GM19468 (cell line): ENCODE results near the gene AUP1.

Source experiments
- ATAC-seq: cut with Tn5 transposase; IDR thresholded peaks from one replicate; pipeline ENCODE4 v1.9.1; 2021; ENCODE audit warnings: mild to moderate bottlenecking, moderate library complexity, moderate number of reproducible peaks; ENCODE audit not compliant: unreplicated experiment; ENCODE audit errors: extremely low read depth

The AUP1 gene

GRCh38 chr2:74515981-74516633 is 13.4 kb downstream of the AUP1 start:
- no peak for ATAC-seq

DNA sequence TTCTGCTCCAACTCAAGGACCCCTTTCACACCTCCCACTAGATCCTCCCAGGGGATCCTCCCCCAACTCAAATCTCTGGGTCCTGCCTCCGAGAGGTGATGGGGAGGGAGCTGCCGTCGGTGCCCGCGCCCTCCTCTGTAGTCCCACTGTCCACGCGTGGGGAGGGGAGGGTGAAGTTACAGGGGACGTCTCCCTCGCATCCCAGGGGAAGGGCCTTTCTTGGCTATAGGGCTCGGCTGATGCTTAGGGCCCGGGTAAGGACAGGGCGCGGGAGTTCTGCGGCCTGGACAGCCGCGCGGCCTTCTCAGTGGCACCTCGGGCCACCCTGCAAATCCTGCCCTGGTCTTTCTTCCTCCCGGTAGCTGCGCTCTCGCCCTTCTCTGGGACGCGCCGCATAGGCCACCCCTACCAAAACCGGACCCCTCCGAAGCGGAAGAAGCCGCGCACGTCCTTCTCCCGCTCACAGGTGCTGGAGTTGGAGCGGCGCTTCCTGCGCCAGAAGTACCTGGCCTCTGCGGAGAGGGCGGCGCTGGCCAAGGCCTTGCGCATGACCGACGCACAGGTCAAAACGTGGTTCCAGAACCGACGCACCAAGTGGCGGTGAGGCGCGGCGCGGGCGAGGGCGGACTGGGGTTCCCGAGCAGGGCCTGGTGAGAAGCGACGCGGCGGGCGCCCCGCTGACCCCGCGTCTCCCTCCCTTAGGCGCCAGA is 14.1 kb downstream of the AUP1 start:
- ATAC-seq = no peak

DNA sequence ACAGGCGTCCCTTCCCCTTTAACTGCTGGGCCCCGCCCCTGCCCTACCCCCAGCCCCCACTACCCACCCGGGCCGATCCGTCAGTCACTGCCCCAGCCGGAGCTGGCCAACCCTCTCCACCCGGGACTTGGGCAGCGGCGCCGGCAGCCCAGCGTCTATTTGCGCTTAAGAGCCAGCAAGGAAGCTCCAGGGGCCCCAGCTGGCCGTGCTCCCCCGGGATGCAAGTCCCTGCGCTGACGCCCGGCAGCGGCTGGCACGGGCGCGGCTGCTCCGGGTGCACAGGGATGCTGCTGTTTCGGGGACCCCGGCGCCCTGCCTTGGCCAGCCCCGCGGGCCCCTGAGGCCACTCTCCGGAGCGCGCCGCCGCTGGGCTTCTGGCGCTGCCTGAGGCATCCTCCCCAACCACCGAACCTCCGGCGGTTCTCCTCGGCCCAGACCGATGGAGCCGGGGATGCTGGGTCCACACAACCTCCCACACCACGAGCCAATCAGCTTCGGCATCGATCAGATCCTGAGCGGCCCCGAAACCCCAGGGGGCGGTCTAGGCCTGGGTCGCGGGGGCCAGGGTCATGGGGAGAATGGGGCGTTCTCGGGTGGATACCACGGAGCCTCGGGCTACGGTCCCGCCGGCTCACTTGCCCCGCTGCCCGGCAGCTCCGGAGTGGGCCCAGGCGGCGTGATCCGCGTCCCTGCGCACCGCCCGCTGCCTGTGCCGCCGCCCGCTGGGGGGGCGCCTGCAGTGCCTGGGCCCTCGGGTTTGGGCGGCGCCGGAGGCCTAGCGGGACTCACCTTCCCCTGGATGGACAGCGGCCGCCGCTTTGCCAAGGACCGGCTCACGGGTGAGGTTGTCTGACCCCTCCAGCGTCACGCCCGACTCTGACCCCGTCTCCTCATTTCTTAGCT is 14.9 kb downstream of the AUP1 start, which contains the start of gene TLX2:
TSS of gene TLX2 (plus strand) at position 83 of the 903 bp plus-strand sequence. CDS start at position 440, 357 bp downstream.
- no peak for ATAC-seq

- ATAC-seq = no peak
Observed at GRCh38 chr2:74513605-74514367, 15.7 kb downstream of the AUP1 start.

DNA sequence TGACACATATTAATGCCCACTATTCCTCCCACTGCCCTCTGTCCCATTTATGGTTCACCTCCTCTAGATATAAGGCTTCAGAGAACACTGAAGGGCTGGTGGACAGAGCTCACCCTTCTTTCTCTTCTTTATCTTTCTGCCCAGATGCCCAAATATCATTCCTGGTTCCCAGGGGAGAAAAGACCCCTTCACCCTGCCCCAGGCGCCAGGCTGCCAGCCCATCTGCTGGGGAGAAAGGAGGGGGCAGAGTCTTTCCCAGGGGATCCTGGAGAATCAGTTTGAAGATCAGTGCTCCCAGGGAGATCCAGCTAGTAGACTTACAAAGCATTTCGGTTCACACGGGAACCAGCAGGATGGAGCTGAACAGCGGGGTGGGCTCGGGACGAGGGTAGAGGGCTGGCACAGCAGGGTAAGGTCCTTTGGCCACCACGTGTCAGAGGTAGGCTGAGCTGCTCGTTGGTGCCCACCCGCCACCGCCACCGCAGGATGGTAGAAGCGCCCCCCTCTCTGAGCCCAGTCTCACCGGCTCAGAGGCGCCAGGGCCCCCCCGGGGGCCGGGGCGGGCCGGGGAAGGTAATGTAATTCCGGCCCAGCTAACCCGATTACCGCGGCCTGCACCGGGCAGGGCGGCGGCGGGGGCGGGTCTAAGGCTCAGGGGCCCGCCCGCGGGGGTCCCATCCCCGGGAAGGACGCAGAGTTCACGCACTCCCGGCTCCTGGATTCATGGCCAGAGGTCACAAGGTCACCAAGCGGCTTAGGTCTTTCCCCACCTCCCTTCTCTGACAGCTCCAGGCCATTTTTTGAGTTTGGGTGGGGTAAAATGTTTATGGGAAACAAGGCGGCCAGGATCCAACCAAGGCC is 16.5 kb downstream of the AUP1 start:
- ATAC-seq = no peak

DNA sequence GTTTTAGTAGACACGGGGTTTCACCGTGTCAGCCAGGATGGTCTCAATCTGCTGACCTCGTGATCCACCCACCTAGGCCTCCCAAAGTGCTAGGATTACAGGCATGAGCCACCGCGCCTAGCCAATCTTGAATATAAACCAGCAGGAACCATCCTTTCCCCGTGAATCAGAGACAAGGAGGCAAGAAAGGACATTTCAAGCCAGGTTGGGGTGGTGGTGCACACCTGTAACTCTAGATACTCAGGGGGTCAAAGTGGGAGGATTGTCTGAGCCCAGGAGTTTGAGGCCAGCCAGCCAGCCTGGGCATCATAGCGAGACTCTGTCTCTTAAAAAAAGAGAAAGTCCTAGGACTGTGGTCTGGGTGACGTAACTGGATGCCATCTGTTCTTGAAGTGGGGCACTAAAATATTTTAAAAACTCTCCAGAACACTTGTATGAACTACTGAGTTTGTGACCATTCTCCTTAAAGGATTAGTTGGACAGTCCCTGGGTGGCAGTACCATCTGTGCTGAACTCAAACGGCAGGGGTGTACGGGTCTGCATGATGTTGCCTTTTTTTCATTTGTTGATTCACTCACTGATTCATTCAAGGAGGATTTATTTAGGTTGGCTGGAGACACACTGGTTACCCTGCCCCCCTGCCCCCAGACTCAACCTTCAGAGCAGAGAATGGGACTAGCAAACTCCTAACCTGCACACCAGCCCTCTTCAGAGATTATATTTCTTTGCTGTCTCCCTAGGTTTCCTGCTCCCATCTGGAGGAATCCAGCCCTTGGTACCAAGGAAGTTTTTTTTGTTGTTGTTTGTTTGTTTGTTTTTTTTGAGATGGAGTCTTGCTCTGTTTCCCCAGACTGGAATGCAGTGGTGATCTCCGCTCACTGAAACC is 18.2 kb downstream of the AUP1 start:
- no peak for ATAC-seq

DNA sequence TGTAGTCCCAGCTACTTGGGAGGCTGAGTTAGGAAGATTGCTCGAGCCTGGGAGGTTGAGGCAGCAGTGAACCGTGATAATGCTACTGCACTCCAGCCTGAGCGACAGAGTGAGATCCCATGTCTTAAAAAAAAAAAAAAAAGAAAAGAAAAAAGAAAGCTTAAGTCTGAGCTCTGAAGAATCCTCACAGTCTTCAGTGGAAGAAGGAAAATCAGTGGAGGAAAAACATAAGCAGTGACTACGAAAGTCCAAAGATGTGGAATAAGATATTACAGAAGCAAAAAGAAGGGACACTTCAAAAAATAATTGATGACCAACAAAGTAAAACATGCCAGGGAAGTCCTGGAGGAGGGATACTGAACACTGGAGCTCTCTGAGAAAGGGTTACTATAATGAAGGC is 19.2 kb downstream of the AUP1 start:
- no peak for ATAC-seq

GRCh38 chr2:74507926-74508520 is 21.5 kb downstream of the AUP1 start:
- no peak for ATAC-seq

DNA sequence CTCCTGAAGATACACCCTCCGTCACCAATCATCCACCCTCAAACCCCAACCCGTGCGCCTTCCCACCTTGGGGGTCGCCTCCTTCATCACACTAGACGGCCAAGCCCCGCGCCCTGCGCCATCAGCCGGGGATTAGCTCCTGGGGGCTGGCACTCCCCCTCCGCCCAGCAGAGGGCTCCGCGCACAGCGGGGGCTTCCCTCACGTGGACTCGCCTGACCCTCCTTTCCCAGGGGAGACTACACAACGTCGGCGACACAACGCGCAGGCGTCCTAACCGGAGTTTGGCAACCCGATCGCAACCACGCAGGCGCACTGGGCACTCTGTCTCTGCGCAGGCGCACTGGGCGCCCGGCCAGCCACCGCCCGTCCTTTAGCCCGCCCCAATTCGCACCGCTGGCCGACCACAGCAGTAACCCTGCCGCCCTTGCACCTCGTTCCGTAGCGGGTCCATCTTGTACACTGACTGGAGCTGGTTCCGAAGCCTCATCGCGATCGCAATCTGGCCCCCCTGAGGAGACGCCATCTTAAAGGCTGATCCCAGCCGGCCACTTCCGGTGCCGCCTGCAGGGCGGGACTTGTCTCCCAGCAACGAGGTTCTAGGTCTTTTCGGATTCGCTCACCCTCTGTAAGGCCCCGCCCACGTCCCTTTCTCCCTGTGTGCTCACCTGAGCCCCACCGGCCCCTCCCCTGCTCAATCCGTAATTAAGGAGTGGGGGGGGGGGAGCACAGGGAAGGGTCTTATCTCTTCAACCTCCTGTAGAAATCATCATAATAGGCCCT is 22.2 kb downstream of the AUP1 start, which contains the start of gene PCGF1:
TSS of gene PCGF1 (minus strand) at position 551 of the 781 bp plus-strand sequence. CDS start at position 524, 27 bp downstream.
- peak; percentile 76 for ATAC-seq

DNA sequence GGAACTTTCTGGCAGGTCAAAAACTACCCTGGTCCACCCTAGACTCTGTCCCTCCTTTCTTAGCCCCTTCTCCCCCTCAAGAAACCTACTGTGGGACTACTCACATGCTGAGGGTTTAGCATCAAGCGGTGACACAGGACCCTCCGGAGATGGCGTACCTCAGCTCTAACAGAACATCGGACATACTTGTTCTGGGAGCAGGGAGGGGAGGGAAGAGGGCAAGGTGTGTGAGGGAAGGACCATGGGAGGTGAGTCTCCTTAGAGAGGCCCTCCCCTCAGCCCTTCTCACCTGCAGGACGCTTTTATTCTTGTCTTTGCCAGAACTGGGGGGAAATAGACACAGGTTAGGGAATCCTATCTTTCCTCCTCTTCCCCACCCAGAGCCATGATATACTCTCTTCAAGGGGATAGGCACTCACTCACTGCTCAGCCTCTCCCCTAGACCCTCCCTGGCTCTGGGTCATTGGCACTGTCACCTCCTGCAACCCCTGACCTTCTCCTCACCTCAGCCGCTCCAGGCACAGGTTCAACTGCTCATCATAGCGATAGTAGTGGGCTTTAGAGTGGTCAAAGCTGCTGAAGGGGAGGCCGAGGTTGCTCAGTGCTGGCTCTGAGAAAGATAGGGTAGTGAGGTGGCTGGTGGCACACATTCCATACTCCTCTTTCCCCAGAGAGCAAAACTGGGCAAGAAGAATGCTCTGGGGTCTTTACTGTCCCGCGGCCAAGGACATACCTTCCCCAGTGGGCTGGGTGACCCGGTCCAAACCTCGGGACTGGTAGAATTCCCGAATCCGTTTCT is 23.9 kb downstream of the AUP1 start:
- no peak for ATAC-seq

DNA sequence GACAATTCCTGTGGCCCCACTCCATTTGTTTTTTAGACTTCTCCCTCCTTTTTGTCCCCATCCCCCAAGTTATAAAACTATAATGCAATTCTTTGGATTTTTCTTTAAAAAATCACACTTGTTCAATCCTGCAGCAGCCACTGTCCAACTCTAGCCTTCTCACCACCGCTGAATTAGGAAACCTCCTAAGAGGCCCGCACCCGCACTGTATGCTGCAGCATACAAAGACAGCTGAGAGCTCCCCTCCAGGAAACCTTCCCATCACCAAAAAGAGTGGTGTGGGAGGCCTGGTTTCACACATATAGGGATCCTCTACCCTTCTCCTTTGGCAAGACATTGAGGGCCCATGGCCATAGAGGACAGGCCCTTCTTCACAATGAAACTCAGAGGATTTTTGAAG is 24.9 kb downstream of the AUP1 start:
- no peak for ATAC-seq

DNA sequence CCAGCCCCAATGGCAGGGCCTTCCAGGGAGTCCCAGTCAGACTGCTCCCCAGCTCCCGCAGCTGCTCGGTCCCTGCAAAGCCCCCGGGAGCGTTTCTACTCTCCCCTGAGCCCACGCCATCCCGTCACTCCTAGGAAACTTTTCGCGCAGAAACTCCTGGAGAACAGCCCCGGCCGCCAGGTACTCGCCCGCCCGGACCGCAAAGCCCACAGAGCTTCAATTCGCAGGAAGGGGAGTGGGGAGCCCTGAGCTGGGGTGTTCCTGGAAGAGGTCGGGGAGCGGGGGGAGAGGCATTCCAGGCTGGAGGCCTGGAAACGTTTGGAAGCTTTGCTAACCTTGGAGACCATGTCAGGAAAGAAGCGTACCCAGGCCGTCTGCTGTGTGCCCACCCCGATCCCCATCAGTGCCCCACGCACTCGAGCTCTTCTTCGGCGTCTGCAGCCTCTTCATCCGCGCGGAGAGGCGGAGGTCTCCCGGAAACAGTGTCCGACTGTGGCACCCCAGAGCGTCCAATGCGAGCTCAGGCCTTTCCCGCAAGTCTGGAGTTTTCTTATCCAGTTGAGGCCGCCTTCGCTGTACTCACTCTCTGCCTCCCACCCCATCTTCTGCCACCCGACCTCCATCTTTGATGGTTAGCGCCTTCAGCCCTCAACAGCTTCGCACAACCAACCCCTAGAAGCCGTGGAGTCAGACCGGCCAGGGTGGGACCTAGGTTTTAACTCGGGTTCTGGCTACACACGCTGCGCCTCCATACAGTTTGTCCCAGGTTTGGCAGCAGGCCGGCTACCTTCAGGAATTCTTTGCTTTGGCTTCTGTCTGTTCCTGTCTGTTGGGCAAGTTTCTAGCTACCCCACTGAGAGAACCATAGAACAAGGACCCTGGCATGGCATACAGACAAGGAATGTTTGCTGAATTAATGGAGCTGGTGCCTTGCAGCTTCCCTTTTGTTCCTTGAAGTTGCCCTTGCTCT is 25.7 kb downstream of the AUP1 start:
- ATAC-seq = no peak

DNA sequence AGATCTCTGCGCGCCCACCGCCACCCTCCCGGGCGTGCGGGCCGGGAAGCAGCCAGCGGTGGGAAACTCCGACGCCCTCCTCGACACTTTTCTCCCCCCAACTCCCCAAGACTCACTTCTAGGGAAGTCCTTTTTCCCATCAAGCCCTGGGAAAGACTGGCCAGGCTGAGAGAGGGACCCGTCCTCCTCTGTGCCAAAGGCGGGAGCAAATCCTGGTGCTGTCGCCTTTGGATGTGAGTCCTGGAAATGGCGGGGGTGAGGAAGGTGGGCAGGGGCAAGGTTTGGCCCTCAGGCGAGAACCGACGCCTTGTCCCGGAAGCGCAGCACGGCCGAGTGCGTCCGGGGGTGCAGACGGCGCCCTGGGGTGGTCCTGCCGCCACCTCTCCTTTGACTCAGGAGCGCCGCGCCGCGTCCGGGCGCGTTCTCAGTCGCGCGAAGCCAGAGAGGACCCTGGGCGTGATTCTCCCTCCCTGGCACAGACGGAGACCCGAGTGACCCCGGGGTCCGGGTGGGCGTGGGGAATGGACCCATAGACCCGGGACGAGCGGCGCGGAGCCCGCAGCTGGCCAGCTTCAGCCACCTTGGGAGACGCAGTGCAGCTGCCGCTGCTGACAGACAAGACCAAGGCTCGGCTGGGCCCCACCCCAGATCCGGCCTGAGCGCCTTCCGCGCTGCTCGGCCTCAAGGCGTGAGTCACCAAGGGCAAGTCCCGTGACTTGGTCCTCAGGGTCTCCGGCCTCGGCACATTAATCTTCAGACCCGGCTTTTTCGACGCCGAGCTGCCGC is 26.6 kb downstream of the AUP1 start:
- ATAC-seq = peak; percentile 31

DNA sequence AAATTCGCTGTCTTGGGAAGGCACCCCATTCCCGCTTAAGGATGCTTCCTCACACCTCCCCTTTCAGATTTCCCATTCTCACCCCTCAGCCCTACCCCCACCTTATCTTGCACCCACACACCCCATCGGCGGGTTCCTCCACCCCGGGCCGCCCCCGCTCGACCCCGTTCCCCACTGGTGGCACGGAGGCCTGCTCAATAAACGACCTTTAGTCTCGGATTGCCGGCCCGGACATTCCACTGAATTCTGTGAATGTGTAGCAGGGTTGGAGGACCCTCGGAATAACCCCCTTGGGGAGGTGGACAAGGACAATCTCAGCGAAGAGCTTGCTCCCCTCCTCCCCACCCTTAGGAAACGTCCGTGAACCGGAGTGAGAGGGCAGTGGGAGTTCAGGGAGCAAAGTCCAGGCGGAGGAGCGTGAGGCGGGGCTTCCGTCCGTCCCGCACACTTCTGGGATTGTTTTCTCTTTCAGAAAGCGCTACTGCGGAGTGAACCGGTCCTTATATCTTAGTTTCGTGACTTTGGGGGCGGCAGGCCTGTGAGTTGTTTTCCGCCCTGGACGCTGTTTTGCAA is 27.3 kb downstream of the AUP1 start:
- ATAC-seq = no peak
